ENCODE data around the gene BRF1. TPM values are rescaled to one million over a fixed set of nuclear protein-coding genes. Genes with fewer than 3 reads are reported as not detected.
"Not testable (repeated sequence)": the region's sequence is repeated elsewhere in the genome, so short reads cannot be mapped to it uniquely, and the experiment has no call there.

Gene BRF1
- total RNA-seq, 1 experiment from 2014 or later, result 41.2 TPM

DNA sequence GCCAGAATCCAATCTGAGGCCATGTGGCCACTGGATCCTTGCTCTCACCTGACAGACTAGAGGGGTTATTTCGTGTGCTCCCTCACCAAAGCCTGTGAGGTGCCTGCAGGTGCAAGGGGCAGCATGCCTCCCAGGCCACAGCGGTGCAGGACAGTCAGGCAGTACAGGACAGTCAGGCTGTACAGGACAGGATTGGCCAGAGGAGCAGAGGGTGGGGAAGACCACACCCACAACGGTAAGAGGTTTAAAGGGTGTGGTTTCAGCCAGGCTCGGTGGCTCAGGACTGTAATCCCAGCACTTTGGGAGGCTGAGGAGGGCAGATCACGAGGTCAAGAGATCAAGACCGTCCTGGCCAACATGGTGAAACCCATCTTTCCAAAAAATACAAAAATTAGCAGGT lies 3.1 kb upstream of the BRF1 start:
- ATAC-seq (no peak), DNase-seq (ENCODE audit: low read depth, low spot score) (peak; percentile 10)
- peaks cover 14% of the 10 kb centered on the region for H3K79me2 ChIP-seq (ENCODE audit: insufficient read depth, low read length)
- intact Hi-C loops (cut with micrococcal nuclease), result no loop called here
- H3K36me3 ChIP-seq (ENCODE audit: control insufficient read depth in 1 of 2, insufficient read depth in 2 of 2, low read length in 2 of 2), result no peaks in the 10 kb centered on the region
- H3K9me2 ChIP-seq (ENCODE audit: insufficient read depth), result no peaks in the 10 kb centered on the region
- no peak overlapping the region for H3K27ac ChIP-seq (ENCODE audit: low read depth, low read length)
- H4K20me1 ChIP-seq (ENCODE audit: insufficient read depth), result no peaks in the 10 kb centered on the region
- no peak overlapping the region for H3K4me3 ChIP-seq (replicated peaks in 1 of 2; ENCODE audit: low read depth in 1 of 2, low read length in 2 of 2)
- BruUV-seq (replicated peaks), result no TSS peak
- H3K4me1 ChIP-seq (ENCODE audit: control insufficient read depth in 1 of 2, insufficient read depth in 2 of 2, low read length in 2 of 2), result peaks cover 22 to 39% of the 10 kb centered on the region in 2 experiments
- H3K9me3 ChIP-seq (ENCODE audit: control insufficient read depth in 1 of 2, insufficient read depth in 1 of 2, low read depth in 1 of 2, low read length in 2 of 2), result no peaks in the 10 kb centered on the region
- ChIA-PET RAD21 (ENCODE audit: low non-redundant PET in 1 of 2, low total read pairs in 2 of 2, uncharacterized antibody in 2 of 2, unreplicated experiment in 2 of 2) (no interaction called here), CTCF (no interaction called here), POLR2A (no interaction called here)
- H3K27me3 ChIP-seq (ENCODE audit: insufficient read depth, low read length), result no peaks in the 10 kb centered on the region
- H3K4me2 ChIP-seq (ENCODE audit: low read length), result peak overlapping the region; percentile 26
- H3K9ac ChIP-seq (ENCODE audit: low read length), result no peak overlapping the region
- H2AFZ ChIP-seq (ENCODE audit: low read depth, low read length, poor library complexity, severe bottlenecking), result no peak overlapping the region
- TF ChIP-seq RAD21 (IDR thresholded peaks at IDR 0.05; ENCODE audit: low read depth) (no peak), TCF7L2 (IDR thresholded peaks at IDR 0.05; ENCODE audit: borderline replicate concordance, extremely low read depth, insufficient read depth, insufficient read length) (no peak), SRF (IDR thresholded peaks at IDR 0.05; ENCODE audit: low read depth) (no peak)

GRCh38 chr14:105301915-105302249 lies 1.1 kb upstream of the BRF1 start:
- H3K9me2 ChIP-seq (ENCODE audit: insufficient read depth); H4K20me1 ChIP-seq (ENCODE audit: insufficient read depth); BruUV-seq (replicated peaks); H3K27me3 ChIP-seq (ENCODE audit: insufficient read depth, low read length); ATAC-seq; H3K9me3 ChIP-seq (ENCODE audit: control insufficient read depth in 1 of 2, insufficient read depth in 1 of 2, low read depth in 1 of 2, low read length in 2 of 2); DNase-seq (ENCODE audit: low read depth, low spot score); RAD21 ChIA-PET (ENCODE audit: low non-redundant PET in 1 of 2, low total read pairs in 2 of 2, uncharacterized antibody in 2 of 2, unreplicated experiment in 2 of 2); H3K36me3 ChIP-seq (ENCODE audit: control insufficient read depth in 1 of 2, insufficient read depth in 2 of 2, low read length in 2 of 2): not testable (repeated sequence)
- H3K27ac ChIP-seq (ENCODE audit: low read depth, low read length), result peak overlapping the region; percentile 64
- H3K4me3 ChIP-seq (replicated peaks in 1 of 2; ENCODE audit: low read depth in 1 of 2, low read length in 2 of 2), result peak overlapping the region; percentile 49 to 95
- peaks cover 22 to 39% of the 10 kb centered on the region in 2 experiments for H3K4me1 ChIP-seq (ENCODE audit: control insufficient read depth in 1 of 2, insufficient read depth in 2 of 2, low read length in 2 of 2)
- peak overlapping the region; percentile 98 for H3K4me2 ChIP-seq (ENCODE audit: low read length)
- peaks cover 34% of the 10 kb centered on the region for H3K79me2 ChIP-seq (ENCODE audit: insufficient read depth, low read length)
- H2AFZ ChIP-seq (ENCODE audit: low read depth, low read length, poor library complexity, severe bottlenecking), result peak overlapping the region; percentile 48
- intact Hi-C loops (cut with micrococcal nuclease), result loop anchor here (2.0 kb wide), 1 partner anchor 13 kb away; the partner anchor contains the start of gene PACS2
- H3K9ac ChIP-seq (ENCODE audit: low read length), result peak overlapping the region; percentile 93
- CTCF ChIA-PET, result interaction anchor here (1.0 to 1.7 kb wide), 5 partner anchors 13 to 179 kb away, joined by 3 to 8 read pairs (median 4); partner anchors contain the start of gene PACS2
- POLR2A ChIA-PET, result interaction anchor here (1.0 kb wide), 1 partner anchor 25 kb away, joined by 4 read pairs; no protein-coding TSS in a partner anchor

All from HCT116 (cell line).